Loucy (cell line): ENCODE measurements around the gene TMEM121.

Source experiments
- EZH2phosphoT487 ChIP-seq: fragments of 200-600 bp; IDR thresholded peaks from 2 replicates; pipeline ENCODE4 v1.6.1; 2018; ENCODE audit warnings: antibody characterized with exemption, mild to moderate bottlenecking, moderate library complexity, borderline replicate concordance
- TF ChIP-seq, protein P1 (sequence below): fragments of 200-600 bp; sonication (generic); conservative IDR thresholded peaks from 2 replicates; pipeline ENCODE4 v1.5.1; 2014; ENCODE audit warnings: mild to moderate bottlenecking, antibody characterized with exemption, low read length

DNA sequence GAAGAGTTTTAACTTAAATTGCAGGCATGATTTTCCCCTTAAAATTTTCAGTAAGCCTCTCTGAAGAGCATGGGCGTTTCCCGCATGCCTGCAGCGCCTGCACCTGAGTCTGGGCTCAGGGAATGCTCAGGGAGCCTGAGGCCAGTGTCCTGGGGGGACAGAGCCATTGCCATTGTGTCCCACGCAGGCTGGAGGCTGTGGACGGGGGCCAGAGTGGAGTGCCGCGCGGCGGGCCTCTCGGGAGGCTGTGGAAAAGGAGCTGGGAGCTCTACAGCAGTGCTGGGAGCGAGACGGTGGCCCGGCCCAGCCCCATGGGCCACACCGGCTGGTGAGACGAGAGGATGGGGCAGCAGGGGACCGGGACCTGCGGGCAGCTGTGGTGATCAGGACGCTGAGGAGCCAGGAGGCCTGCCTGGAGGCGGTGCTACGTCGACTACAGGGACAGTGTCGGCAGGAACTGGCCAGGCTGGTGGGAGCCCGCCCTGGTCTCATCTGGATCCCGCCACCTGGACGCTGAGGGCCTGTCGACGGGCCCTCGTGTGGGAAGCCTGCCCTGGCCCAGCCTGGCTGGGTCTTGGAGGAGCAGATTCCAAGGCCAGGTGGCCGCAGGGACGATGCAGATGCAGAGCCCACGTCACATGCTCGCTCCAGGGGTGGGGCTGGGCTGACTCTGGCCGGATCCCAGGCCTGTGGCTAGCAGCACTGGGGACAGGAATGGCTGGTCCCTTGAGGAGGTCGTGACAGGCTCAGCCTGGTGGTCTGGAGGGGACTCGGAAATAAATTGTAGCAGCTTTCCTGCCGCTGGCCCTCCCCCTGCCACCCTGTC lies 27.7 kb upstream of the TMEM121 start:
- TF ChIP-seq, protein P1, sequence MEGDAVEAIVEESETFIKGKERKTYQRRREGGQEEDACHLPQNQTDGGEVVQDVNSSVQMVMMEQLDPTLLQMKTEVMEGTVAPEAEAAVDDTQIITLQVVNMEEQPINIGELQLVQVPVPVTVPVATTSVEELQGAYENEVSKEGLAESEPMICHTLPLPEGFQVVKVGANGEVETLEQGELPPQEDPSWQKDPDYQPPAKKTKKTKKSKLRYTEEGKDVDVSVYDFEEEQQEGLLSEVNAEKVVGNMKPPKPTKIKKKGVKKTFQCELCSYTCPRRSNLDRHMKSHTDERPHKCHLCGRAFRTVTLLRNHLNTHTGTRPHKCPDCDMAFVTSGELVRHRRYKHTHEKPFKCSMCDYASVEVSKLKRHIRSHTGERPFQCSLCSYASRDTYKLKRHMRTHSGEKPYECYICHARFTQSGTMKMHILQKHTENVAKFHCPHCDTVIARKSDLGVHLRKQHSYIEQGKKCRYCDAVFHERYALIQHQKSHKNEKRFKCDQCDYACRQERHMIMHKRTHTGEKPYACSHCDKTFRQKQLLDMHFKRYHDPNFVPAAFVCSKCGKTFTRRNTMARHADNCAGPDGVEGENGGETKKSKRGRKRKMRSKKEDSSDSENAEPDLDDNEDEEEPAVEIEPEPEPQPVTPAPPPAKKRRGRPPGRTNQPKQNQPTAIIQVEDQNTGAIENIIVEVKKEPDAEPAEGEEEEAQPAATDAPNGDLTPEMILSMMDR: no peak
- TF ChIP-seq EZH2phosphoT487: no peak
